ENCODE results near the gene TSPAN15. TPM values are rescaled to one million over a fixed set of nuclear protein-coding genes. Genes with fewer than 3 reads are reported as not detected.

TSPAN15 gene
- total RNA-seq, 4 donors from 2014 or later, result 17.2 to 58.1 (median 24.4) TPM

DNA sequence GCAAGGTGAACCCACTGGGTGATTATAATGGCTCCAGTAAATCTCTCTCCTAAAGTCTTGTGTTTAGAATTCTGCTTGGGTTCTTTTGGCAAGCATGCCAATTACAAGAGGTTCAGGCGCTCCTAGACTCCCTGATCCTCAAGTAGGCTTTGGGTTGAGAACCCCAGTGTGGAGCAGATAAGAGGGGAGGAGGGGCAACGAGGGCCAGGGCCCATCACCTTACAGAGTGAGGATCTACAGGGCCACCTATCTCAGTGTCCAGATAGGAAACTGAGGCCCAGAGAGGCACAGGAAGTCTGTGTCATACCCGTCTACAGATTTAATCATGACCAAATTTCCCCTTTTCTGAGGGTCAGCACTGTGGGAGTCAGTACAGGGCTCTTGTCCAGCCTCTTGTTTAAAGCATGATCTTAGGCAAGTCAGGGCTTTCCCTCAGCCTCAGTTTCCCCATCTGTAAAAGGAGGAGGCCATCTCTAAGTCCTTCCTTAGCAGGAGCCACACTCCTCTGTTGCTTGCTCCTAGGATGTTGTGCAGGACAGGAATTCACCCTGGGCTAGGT, 39.0 kb upstream of the TSPAN15 start:
- Histone ChIP-seq H3K27me3 (no peaks in the 10 kb centered on the region), H3K4me1 (peaks cover 8 to 18% of the 10 kb centered on the region in 2 donors), H3K4me3 (no peak overlapping the region), H3K36me3 (no peaks in the 10 kb centered on the region), H3K9me3 (no peaks in the 10 kb centered on the region), H3K27ac (peak overlapping the region; percentile 98 to 99)
- no peak for TF ChIP-seq POLR2A (IDR thresholded peaks at IDR 0.05)
- TF ChIP-seq, protein P1, sequence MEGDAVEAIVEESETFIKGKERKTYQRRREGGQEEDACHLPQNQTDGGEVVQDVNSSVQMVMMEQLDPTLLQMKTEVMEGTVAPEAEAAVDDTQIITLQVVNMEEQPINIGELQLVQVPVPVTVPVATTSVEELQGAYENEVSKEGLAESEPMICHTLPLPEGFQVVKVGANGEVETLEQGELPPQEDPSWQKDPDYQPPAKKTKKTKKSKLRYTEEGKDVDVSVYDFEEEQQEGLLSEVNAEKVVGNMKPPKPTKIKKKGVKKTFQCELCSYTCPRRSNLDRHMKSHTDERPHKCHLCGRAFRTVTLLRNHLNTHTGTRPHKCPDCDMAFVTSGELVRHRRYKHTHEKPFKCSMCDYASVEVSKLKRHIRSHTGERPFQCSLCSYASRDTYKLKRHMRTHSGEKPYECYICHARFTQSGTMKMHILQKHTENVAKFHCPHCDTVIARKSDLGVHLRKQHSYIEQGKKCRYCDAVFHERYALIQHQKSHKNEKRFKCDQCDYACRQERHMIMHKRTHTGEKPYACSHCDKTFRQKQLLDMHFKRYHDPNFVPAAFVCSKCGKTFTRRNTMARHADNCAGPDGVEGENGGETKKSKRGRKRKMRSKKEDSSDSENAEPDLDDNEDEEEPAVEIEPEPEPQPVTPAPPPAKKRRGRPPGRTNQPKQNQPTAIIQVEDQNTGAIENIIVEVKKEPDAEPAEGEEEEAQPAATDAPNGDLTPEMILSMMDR (IDR thresholded peaks at IDR 0.05), result no peak
- peak in 1 of 2 donors; percentile 12 for DNase-seq
- intact Hi-C loops (cut with DNase I; ENCODE audit: low total_unique reads), result loop anchor here (10.0 kb wide), 1 partner anchor 222 kb away; the partner anchor contains the start of gene FAM241B

DNA sequence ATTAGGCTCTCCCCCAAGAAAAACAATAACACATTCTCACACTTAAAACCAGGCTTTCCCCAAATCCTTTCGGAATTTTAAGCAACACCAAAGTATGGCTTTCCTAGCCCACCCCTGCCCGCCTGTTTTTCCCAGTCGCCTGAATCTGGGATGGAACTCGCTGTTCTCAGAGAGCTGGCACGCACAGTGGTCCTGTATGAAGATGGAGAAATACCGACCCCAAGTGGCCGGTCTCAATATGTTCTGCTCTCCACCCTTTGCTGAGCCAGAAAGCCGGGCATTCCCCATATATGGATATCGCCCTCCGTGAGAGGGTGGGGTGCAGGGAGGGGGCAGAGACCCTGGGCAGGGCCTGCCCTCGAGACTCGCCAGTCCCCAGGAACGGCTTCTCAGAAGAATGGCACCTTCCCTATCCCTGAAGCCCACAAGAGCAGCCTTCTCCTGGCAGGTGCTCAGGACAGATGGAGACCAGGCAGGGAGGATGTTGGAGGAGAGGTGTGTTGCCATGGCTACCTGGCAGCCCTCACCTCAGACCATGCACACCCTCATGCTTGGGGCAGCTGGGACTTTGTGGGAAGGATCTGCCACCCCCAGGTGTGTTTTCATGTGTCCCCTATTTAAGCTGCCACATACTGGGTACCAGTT, 37.9 kb upstream of the TSPAN15 start:
- peak; percentile 83 to 88 for DNase-seq
- Histone ChIP-seq H3K36me3 (no peaks in the 10 kb centered on the region), H3K27me3 (no peaks in the 10 kb centered on the region), H3K4me3 (no peak overlapping the region), H3K27ac (peak overlapping the region; percentile 98 to 99), H3K4me1 (peaks cover 2 to 11% of the 10 kb centered on the region in 2 donors), H3K9me3 (no peaks in the 10 kb centered on the region)
- intact Hi-C loops (cut with DNase I; ENCODE audit: low total_unique reads), result loop anchor here (10.0 kb wide), 1 partner anchor 221 kb away; the partner anchor contains the start of gene FAM241B
- TF ChIP-seq, protein P1 (IDR thresholded peaks at IDR 0.05), result peak; percentile 80 to 93 (median 86)
- no peak for TF ChIP-seq POLR2A (IDR thresholded peaks at IDR 0.05)

DNA sequence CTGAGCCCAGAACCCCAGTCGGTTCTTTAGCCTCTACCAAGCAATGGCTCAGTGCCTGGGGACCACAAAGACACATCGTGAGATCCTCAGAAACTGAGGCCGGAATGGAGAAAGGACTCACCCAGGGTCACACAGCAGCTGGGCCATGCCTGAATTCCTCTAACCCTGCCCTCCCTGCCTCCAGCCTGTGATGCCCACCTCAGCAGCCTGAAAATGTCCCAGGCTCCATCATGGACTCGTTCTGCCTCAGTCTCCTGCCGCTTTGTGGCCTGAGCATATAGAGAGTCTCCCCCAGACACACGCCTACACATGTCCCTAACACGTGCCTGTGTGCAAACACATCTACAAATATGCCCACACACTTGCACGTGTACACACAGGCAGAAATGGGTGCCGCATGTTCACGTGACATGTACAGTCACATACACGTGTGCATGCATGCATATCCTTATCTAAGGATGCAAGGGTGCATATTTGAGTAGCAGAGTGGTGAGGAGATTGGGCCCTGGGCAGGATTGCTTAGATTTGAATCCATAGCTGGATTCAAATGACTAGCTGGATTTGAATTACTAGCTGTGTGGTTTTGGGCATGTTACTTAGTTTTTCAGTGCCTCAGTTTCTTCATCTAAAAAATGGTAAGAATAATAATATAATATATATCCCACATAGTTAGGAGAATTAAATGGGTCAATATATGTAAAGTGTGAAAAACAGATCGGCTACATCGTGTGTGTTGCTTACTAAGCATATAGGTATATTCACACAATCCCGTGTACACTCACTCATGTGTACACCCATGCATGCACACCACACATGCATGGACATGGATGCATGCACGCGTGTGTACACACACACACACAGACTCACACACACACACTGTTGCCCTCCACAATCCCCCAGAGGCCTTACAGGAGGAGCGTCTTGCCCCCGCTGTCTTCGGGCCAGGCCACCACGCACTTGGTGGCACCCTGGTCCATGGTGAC, 36.9 kb upstream of the TSPAN15 start:
- intact Hi-C loops (cut with DNase I; ENCODE audit: low total_unique reads), result loop anchor here (10.0 kb wide), 1 partner anchor 220 kb away; the partner anchor contains the start of gene FAM241B
- no peak for DNase-seq
- Histone ChIP-seq H3K27ac (peak overlapping the region; percentile 98 to 99), H3K4me3 (no peak overlapping the region), H3K9me3 (no peaks in the 10 kb centered on the region), H3K4me1 (peaks cover 2 to 7% of the 10 kb centered on the region in 2 donors), H3K36me3 (no peaks in the 10 kb centered on the region), H3K27me3 (no peaks in the 10 kb centered on the region)
- no peak for TF ChIP-seq POLR2A (IDR thresholded peaks at IDR 0.05)
- TF ChIP-seq, protein P1 (IDR thresholded peaks at IDR 0.05), result no peak

DNA sequence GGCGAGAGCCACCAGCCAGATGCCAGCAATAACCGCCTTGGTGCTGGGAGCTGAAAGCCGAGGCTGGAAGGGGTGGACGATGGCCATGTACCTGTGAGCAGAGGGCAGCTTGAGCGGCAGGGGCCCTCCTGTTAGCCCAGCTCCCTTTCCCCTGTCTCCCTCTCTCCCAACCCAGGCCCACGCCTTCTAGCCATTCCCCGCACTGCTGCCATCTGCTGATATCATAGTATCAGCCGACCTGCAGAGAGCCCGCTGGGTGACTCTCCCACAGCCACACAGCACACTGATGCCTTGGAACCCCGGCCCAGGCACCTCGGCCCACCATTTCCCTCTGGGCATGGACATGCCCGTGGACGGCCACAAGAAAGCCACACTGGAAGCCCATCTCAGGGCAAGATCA, 36.2 kb upstream of the TSPAN15 start:
- Histone ChIP-seq H3K4me3 (no peak overlapping the region), H3K4me1 (peaks cover 2 to 5% of the 10 kb centered on the region in 2 donors), H3K27ac (peak overlapping the region; percentile 81 to 99), H3K36me3 (no peaks in the 10 kb centered on the region), H3K9me3 (no peaks in the 10 kb centered on the region), H3K27me3 (no peaks in the 10 kb centered on the region)
- DNase-seq, result no peak
- TF ChIP-seq, protein P1 (IDR thresholded peaks at IDR 0.05), result no peak
- TF ChIP-seq POLR2A (IDR thresholded peaks at IDR 0.05), result no peak
- intact Hi-C loops (cut with DNase I; ENCODE audit: low total_unique reads), result loop anchor here (10.0 kb wide), 1 partner anchor 220 kb away; the partner anchor contains the start of gene FAM241B
